Spleen (tissue), 13 donors: ENCODE measurements around the gene ENOX1. TPM values are rescaled to one million over a fixed set of nuclear protein-coding genes. Genes with fewer than 3 reads are reported as not detected.
"Not testable (repeated sequence)": the region's sequence is repeated elsewhere in the genome, so short reads cannot be mapped to it uniquely, and the experiment has no call there.

Experiments
- DNase-seq: peaks from one replicate; pipeline ENCODE4 v3.0.0-alpha.2; 2020
- H3K27ac ChIP-seq, 8 donors: fragments of 200-600 bp; sonication (generic) in 7 of 8; 1 replicate in 4 of 8; 2 replicates in 4 of 8; pipeline versions ENCODE4 v1.5.0 to v1.8.0; 2016 to 2021; ENCODE audit warnings: inconsistent platforms in 4 of 8, mild to moderate bottlenecking in 4 of 8, moderate library complexity in 1 of 8
- H3K27me3 ChIP-seq, 7 donors: fragments of 200-600 bp; sonication (generic) in 6 of 7; replicated peaks in 1 of 7; 1 replicate in 4 of 7; 2 replicates in 3 of 7; pipeline versions ENCODE4 v1.5.0 to v1.8.0; 2016 to 2021; ENCODE audit warnings: inconsistent platforms in 3 of 7, mild to moderate bottlenecking in 1 of 7
- H3K36me3 ChIP-seq, 6 donors: fragments of 200-600 bp; sonication (generic) in 5 of 6; 1 replicate in 4 of 6; 2 replicates in 2 of 6; pipeline versions ENCODE4 v1.5.0 to v1.8.0; 2016 to 2021; ENCODE audit warnings: inconsistent platforms in 2 of 6
- H3K4me1 ChIP-seq, 6 donors: fragments of 200-600 bp; sonication (generic) in 5 of 6; 1 replicate in 3 of 6; 2 replicates in 3 of 6; pipeline versions ENCODE4 v1.5.0 to v1.8.0; 2016 to 2021; ENCODE audit warnings: inconsistent platforms in 3 of 6
- H3K4me3 ChIP-seq, 8 donors: fragments of 200-600 bp; sonication (generic) in 7 of 8; 1 replicate in 4 of 8; 2 replicates in 4 of 8; pipeline versions ENCODE4 v1.5.0 to v1.8.0; 2016 to 2021; ENCODE audit warnings: inconsistent platforms in 4 of 8, mild to moderate bottlenecking in 4 of 8, moderate library complexity in 2 of 8
- H3K9me3 ChIP-seq, 8 donors: fragments of 200-600 bp; sonication (generic) in 7 of 8; 1 replicate in 4 of 8; 2 replicates in 4 of 8; pipeline versions ENCODE4 v1.5.0 to v1.8.0; 2016 to 2021; ENCODE audit warnings: inconsistent platforms in 4 of 8
- POLR2A ChIP-seq, 3 donors: fragments of 450-650 bp; IDR thresholded peaks; one replicate each; pipeline ENCODE4 v1.5.1; 2017; ENCODE audit warnings: antibody characterized with exemption in 3 of 3, mild to moderate bottlenecking in 1 of 3
- POLR2AphosphoS5 ChIP-seq, 3 donors: sonication (generic); formaldehyde crosslinking; IDR thresholded peaks; one replicate each; pipeline ENCODE4 v1.5.1; 2017; ENCODE audit warnings: antibody characterized with exemption in 3 of 3
- WGBS, 5 donors: extraction: QIAGEN DNeasy Blood & Tissue Kit in 3 of 5; methylation state at CpG; one replicate each; pipeline versions ENCODE4 v1.1.5 to v1.1.7; 2013 to 2018; 5-methylcytosine and 5-hydroxymethylcytosine counted together
- intact Hi-C: fragments of 100-400 bp; cut with DNase I; formaldehyde crosslinking; loops from one replicate; pipeline ENCODE4 v1.15.0; 2023; ENCODE audit warnings: low total_unique reads
- long read RNA-seq, 2 donors: transcript quantifications; one replicate each; lab custom pipeline, GENCODE V29; 2026
- polyA plus RNA-seq, 3 donors: library from polyadenylated mRNA; stranded (reverse); fragments of 200-250 nt; gene quantifications; one replicate each; pipeline ENCODE4 v1.2.1, GENCODE V29; 2013
- total RNA-seq, 7 donors: library from RNA; depleted of rRNA in 3 of 7; stranded (reverse); fragments of >200 nt in 3 of 7; fragmentation: NEBNext Ultra II Directional in 4 of 7; extraction: Animal tissue kit (Norgen Biotek cat#: 25700) in 4 of 7; gene quantifications; one replicate each; pipeline versions ENCODE4 v1.1.0 to v1.2.1, GENCODE V29; 2016 to 2021
- TF ChIP-seq, protein P1 (sequence below), 11 experiments: fragments of 200-600 bp in 7 of 11; fragments of 450-650 bp in 4 of 11; sonication (generic) in 4 of 11; IDR thresholded peaks in 8 of 11; conservative IDR thresholded peaks in 3 of 11; 1 replicate in 7 of 11; 2 replicates in 4 of 11; pipeline versions ENCODE4 v1.4.0 to v1.8.0; 2016 to 2021; ENCODE audit warnings: antibody characterized with exemption in 11 of 11, inconsistent platforms in 4 of 11, mild to moderate bottlenecking in 1 of 11
- donor health status: healthy with polysubstance abuse.
- donor health status: DM: no; HTN: no; CAD: no; lungs with moderate emphysema.
- donor health status: DM: no; HTN: no; CAD: no.
- donor health status: Bipolar disorder and iron deficiency.
- donor health status: healthy.
- donor health status: DM: no; HTN: no; CAD: no.
- donor health status: DM: yes; HTN: yes; CAD: no.

Gene ENOX1
- total RNA-seq (1 to 10 TPM in 1 of 7 donors, under 1 TPM in 5, not detected in 1; 0.42 to 1.3 (median 0.52) TPM), polyA plus RNA-seq (under 1 TPM; 0.42 to 0.65 (median 0.63) TPM)
- long read RNA-seq, donor 1 = 0 reads
- long read RNA-seq, donor 2 = 0 reads

DNA sequence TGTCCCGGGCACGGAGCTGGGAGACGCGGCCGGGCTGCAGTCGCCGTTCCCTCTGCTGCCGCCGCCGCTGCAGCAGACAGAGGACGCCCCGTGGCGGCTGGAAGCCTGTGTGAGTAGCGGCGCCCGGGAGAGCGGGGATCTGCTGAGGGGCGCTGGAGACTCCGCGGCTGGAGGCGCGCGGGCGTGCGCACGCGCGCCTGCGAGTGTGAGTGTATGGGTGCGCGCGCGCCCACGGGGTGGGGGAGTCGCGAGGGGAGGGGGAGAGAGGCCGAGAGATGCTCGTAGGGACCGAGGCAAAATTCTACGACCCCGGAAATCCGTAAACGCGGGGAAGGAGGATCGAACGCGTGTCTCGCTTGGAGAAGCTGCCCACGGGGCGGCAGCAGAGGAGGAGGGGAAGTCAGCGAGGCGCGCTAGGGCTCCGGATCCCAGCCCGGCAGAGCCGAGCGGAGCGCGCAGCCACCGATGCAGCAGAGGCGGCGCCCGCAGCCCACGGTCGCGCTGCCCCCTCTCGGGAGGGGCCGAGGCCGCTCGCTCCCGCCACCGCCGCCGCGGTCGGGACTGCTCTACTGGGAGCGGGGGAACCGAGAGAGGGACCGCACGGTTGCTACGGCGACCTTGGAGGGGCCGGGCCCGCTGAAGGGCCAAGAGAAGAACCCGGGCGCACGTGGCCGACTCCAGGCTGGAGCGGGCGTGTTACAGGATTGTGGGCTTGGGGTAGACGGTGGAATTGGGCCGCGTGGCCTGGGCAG is at the start of gene ENOX1:
ENOX1 (minus strand) TSS at position 207 of the 752 bp plus-strand sequence.
- Histone ChIP-seq H3K4me3 (peak within 1 kb of the TSS; percentile 51 to 71 (median 61)), H3K27ac (peak within 1 kb of the TSS in 1 of 8 donors; percentile 17), H3K9me3 (no peaks in the 10 kb centered on the region), H3K36me3 (no peaks in the 10 kb centered on the region), H3K4me1 (peaks cover 18 to 34% (median 27%) of the 10 kb centered on the region in 6 donors), H3K27me3 (peaks cover 0 to 53% (median 21%) of the 10 kb centered on the region in 7 donors)
- peak in 1 of 3 donors; percentile 6 for TF ChIP-seq POLR2AphosphoS5 (IDR thresholded peaks at IDR 0.05)
- TF ChIP-seq, protein P1, sequence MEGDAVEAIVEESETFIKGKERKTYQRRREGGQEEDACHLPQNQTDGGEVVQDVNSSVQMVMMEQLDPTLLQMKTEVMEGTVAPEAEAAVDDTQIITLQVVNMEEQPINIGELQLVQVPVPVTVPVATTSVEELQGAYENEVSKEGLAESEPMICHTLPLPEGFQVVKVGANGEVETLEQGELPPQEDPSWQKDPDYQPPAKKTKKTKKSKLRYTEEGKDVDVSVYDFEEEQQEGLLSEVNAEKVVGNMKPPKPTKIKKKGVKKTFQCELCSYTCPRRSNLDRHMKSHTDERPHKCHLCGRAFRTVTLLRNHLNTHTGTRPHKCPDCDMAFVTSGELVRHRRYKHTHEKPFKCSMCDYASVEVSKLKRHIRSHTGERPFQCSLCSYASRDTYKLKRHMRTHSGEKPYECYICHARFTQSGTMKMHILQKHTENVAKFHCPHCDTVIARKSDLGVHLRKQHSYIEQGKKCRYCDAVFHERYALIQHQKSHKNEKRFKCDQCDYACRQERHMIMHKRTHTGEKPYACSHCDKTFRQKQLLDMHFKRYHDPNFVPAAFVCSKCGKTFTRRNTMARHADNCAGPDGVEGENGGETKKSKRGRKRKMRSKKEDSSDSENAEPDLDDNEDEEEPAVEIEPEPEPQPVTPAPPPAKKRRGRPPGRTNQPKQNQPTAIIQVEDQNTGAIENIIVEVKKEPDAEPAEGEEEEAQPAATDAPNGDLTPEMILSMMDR (IDR thresholded peaks at IDR 0.05 in 8 of 11, conservative IDR thresholded peaks at IDR 0.05 in 3 of 11) = no peak
- 0 to 4% (median 1%) methylated on average over 16 to 93 of the region's 93 CpGs for WGBS, 5 donors
- DNase-seq = peak; percentile 77
- intact Hi-C loops = no loop called here

DNA sequence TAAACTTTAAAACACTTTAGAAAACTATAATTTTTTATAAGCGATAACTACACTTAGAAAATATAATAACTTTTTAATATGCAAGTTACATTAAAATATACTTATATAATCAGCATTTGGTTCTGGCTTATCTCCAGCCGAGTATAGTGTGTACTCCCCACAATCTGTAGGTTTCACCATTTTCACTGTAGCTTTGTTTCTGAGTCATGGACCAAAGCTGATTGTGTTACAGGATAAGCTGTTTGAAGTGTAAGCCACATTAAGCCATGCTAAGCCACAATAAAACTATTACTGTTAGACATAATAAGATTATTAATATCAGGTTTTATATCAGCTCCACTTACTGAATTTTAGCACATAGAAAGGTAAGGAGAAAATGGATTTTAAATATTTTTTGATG is 48.9 kb upstream of the ENOX1 start:
- no peaks in the 10 kb centered on the region for H3K4me1 ChIP-seq
- DNase-seq = no peak
- no peaks in the 10 kb centered on the region for H3K36me3 ChIP-seq
- H3K9me3 ChIP-seq = peaks cover 0 to 1% (median 0%) of the 10 kb centered on the region in 8 donors
- H3K27ac ChIP-seq = no peak overlapping the region
- 65 to 93% (median 88%) methylated on average over 2 of the region's 2 CpGs for WGBS, 5 donors
- H3K4me3 ChIP-seq = no peak overlapping the region
- TF ChIP-seq POLR2A (IDR thresholded peaks at IDR 0.05) = no peak
- TF ChIP-seq, protein P1 (IDR thresholded peaks at IDR 0.05 in 8 of 11, conservative IDR thresholded peaks at IDR 0.05 in 3 of 11) = no peak
- no peak for TF ChIP-seq POLR2AphosphoS5 (IDR thresholded peaks at IDR 0.05)
- H3K27me3 ChIP-seq = no peaks in the 10 kb centered on the region
- intact Hi-C loops = no loop called here

DNA sequence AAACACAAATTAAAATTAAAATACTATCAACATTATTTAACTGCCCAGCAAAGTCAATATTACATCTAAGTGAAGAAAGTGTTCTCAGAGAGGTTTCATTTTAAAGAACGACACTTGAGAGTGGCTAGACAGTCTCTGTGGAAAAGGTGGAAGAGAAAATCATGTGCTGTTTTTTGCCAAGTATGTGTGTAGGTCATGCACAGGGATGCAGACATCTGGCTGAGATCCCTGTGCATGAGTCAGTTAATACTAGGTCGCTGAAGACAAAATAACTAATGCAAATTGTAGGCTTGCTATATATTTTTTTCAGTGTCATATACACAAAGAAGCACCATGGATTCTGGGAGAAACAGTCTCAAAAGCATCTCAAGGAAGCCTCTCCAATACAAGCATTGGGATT is 44.3 kb upstream of the ENOX1 start:
- intact Hi-C loops = no loop called here
- H3K9me3 ChIP-seq = no peaks in the 10 kb centered on the region
- H3K27ac ChIP-seq = no peak overlapping the region
- H3K4me1 ChIP-seq = no peaks in the 10 kb centered on the region
- H3K4me3 ChIP-seq = no peak overlapping the region
- 78 to 95% (median 80%) methylated on average over 2 of the region's 2 CpGs for WGBS, 5 donors
- TF ChIP-seq POLR2AphosphoS5 (IDR thresholded peaks at IDR 0.05) (no peak), POLR2A (IDR thresholded peaks at IDR 0.05) (no peak)
- TF ChIP-seq, protein P1 (IDR thresholded peaks at IDR 0.05 in 8 of 11, conservative IDR thresholded peaks at IDR 0.05 in 3 of 11) = no peak
- DNase-seq = no peak
- no peaks in the 10 kb centered on the region for H3K27me3 ChIP-seq
- H3K36me3 ChIP-seq = no peaks in the 10 kb centered on the region

DNA sequence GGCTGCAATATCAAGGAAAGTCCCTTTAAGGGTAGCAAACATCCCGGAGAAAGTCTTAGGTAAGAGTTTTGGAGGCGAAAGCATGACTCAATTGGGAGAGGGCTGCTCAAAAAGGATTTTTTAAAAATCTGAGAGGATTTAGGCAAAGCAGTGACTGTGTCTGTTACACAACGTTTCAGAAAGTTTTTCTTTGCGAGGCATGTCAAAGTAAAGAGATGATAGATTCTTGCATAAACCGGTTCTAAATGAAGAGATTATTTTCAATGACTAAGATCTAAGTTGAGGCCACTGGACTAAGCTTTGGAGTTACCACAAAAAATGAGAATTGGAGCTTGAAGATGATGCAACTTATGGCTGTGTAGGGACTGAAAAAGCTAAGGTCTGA is 43.7 kb upstream of the ENOX1 start:
- intact Hi-C loops = no loop called here
- 67 to 84% (median 71%) methylated on average over 5 of the region's 5 CpGs for WGBS, 5 donors
- Histone ChIP-seq H3K36me3 (no peaks in the 10 kb centered on the region), H3K9me3 (no peaks in the 10 kb centered on the region), H3K27ac (no peak overlapping the region), H3K27me3 (no peaks in the 10 kb centered on the region), H3K4me3 (no peak overlapping the region), H3K4me1 (no peaks in the 10 kb centered on the region)
- TF ChIP-seq POLR2A (IDR thresholded peaks at IDR 0.05) (no peak), POLR2AphosphoS5 (IDR thresholded peaks at IDR 0.05) (no peak)
- TF ChIP-seq, protein P1 (IDR thresholded peaks at IDR 0.05 in 8 of 11, conservative IDR thresholded peaks at IDR 0.05 in 3 of 11) = no peak
- DNase-seq = no peak

DNA sequence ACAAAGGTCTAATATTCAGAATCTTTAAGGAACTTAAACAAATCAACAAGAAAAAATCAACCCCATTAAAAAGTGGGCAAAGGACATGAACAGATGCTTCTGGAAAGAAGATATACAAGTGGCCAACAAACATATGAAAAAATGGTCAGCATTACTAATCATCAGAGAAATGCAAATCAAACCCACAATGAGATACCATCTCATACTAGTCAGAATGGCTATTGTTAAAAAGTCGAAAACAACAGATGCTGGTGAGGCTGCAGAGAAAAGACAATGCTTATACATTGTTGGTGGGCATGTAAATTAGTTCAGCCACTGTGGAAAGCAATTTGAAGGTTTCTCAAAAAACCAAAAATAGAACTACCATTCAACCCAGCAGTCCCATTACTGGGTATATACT is 37.9 kb upstream of the ENOX1 start:
- WGBS, 5 donors = 90 to 98% (median 94%) methylated on average over 1 of the region's 1 CpG

More for the DNA sequence above, 37.9 kb upstream of the ENOX1 start:
- H3K27ac ChIP-seq, H3K4me1 ChIP-seq, intact Hi-C loops, DNase-seq, H3K9me3 ChIP-seq, H3K36me3 ChIP-seq, H3K27me3 ChIP-seq, H3K4me3 ChIP-seq: not testable (repeated sequence)
